ENCODE data around the gene NBEA. TPM values are rescaled to one million over a fixed set of nuclear protein-coding genes. Genes with fewer than 3 reads are reported as not detected.

The NBEA gene
- total RNA-seq, 2 experiments from 2014 or later, result 0.18 to 0.20 TPM

DNA sequence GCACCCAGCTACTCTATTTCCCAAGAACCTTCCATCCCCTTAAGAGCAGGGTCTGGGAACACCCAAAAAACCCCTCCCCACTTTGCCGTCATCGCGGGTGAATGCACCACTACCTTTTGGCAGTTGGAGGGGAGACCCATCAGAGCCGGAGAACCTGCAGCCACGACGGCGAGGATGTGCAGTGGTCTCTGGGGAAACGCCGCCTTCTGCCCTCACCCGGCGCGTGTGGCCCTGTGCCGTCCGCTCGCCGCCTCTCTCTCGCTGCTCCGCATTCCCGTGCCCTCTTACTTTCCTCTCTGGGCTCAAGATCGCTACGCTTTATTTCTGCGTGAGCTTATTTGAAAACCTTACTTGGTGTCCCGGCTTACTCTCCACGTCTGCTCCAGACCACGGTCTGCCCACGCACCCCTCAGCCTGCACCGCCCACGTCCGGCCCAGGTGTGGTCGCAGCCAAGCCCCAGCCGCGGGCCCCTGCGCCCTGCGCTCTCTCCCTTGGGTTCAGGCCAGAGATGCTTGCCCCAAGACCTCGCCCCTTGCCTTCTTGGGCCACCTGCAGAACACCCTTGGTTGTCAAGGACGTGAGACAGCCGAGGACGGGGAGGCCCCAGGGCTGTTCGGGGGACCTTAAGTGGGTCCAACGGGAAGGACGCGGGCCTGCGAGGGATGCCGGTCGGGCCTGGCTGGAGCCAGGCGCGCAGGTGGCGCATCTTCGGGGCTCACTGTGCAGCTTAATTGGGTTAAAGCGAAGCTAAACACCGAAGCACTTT lies 536.4 kb downstream of the NBEA start:
- no peak for DNase-seq
- H3K36me3 Mint-ChIP-seq (ENCODE audit: low read depth), result peaks cover 7% of the 10 kb centered on the region

DNA sequence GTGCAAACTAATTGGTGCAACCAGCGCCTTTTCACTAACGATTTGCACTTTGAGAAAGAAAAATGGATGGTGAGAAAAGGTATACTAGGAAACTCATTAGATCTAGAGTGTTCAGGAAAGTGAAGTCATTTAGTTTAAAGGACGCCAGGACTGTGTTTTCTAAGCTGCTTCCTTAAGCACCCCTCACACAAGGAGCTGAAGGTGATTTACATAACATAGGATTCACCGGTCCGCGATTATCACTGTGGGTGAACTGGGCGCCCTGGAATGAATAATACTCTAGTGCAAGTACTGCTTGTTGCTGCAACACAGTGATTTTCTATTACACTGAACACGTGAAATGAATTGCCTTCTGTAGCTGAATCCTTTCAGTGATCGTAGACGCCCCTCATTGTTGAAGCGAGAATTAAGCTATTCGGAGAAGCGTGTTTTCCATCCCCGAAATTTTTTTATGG lies 537.0 kb downstream of the NBEA start:
- H3K27ac Mint-ChIP-seq, result no peak overlapping the region
- peaks cover 52% of the 10 kb centered on the region for H3K27me3 Mint-ChIP-seq
- no peak for DNase-seq
- H3K4me1 Mint-ChIP-seq, result peaks cover 18% of the 10 kb centered on the region
- H3K36me3 Mint-ChIP-seq (ENCODE audit: low read depth), result peaks cover 7% of the 10 kb centered on the region
- POLR2A ChIA-PET, result no interaction called here
- no peak overlapping the region for H3K4me3 Mint-ChIP-seq
- no peaks in the 10 kb centered on the region for H3K9me3 Mint-ChIP-seq
- CTCF ChIA-PET, result no interaction called here

More for the DNA sequence above, 536.4 kb downstream of the NBEA start:
- POLR2A ChIA-PET, result no interaction called here
- H3K4me3 Mint-ChIP-seq, result no peak overlapping the region
- peaks cover 18% of the 10 kb centered on the region for H3K4me1 Mint-ChIP-seq
- CTCF ChIA-PET, result no interaction called here
- no peak overlapping the region for H3K27ac Mint-ChIP-seq
- no peaks in the 10 kb centered on the region for H3K9me3 Mint-ChIP-seq
- H3K27me3 Mint-ChIP-seq, result peaks cover 55% of the 10 kb centered on the region

DNA sequence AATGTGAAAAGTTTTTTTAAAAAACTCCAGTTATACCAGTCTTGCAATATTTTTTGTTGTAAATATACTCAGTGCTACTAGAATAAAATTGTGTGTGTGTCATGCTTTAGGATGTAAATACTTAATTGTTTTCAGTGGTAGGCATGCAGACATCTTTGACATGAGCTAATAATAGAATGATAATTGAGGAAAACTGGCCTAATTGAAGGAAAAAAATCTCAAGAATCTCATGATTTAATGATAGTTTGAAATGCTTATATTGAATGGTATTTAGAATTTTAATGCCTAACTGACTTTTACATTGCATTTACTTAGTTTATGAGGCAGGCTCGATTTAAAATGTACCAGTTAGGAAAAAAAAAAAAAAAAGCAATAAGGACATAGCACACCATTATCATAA lies 537.6 kb downstream of the NBEA start:
- Mint-ChIP-seq H3K27me3 (peaks cover 47% of the 10 kb centered on the region), H3K4me3 (no peak overlapping the region), H3K9me3 (no peaks in the 10 kb centered on the region), H3K4me1 (peaks cover 16% of the 10 kb centered on the region), H3K36me3 (ENCODE audit: low read depth) (peaks cover 7% of the 10 kb centered on the region), H3K27ac (no peak overlapping the region)
- DNase-seq, result no peak
- POLR2A ChIA-PET, result no interaction called here
- CTCF ChIA-PET, result no interaction called here

DNA sequence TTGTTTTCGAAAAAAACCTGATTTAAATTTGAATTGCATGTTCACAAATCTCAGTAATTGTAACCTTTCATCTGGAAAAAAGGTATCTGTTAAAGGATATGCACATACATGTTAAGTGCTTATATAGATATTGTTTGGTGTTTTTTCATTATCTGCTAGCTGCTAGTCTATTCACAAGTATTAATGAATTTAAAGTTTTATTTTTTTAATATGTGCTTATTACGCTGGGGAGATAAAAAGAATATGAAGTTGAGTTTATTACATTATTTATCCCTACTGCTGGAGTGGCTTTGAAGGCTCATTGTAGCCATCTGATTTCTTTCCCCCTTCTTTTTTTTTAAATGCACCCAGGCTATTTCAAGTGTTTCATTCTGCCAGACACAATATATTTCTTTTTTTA lies 538.3 kb downstream of the NBEA start:
- POLR2A ChIA-PET, result no interaction called here
- no peak overlapping the region for H3K27ac Mint-ChIP-seq
- H3K27me3 Mint-ChIP-seq, result peaks cover 40% of the 10 kb centered on the region
- no peaks in the 10 kb centered on the region for H3K9me3 Mint-ChIP-seq
- no peak for DNase-seq
- CTCF ChIA-PET, result no interaction called here
- H3K36me3 Mint-ChIP-seq (ENCODE audit: low read depth), result peaks cover 6% of the 10 kb centered on the region
- no peak overlapping the region for H3K4me3 Mint-ChIP-seq
- peaks cover 12% of the 10 kb centered on the region for H3K4me1 Mint-ChIP-seq

DNA sequence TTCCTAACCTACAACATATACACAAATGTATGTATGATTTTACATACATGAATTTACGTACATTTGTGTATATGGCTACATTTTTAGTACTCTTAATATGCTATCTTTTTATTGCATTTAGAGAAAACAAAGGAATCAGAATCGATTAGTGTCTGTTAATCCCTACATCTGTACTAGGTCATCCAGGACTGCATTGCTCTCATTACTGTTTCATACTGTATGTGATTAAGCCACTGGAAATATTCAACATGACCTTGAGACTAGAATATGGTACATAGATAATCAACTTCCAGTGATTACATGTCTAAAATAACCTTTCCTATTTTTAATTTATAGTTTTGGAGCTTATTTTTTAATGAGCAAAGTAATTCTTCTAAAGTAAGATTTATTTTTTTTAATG lies 539.7 kb downstream of the NBEA start:
- Mint-ChIP-seq H3K27me3 (peaks cover 26% of the 10 kb centered on the region), H3K4me1 (no peaks in the 10 kb centered on the region), H3K27ac (no peak overlapping the region), H3K9me3 (no peaks in the 10 kb centered on the region), H3K36me3 (ENCODE audit: low read depth) (no peaks in the 10 kb centered on the region), H3K4me3 (no peak overlapping the region)
- DNase-seq, result no peak
- CTCF ChIA-PET, result no interaction called here
- POLR2A ChIA-PET, result no interaction called here

DNA sequence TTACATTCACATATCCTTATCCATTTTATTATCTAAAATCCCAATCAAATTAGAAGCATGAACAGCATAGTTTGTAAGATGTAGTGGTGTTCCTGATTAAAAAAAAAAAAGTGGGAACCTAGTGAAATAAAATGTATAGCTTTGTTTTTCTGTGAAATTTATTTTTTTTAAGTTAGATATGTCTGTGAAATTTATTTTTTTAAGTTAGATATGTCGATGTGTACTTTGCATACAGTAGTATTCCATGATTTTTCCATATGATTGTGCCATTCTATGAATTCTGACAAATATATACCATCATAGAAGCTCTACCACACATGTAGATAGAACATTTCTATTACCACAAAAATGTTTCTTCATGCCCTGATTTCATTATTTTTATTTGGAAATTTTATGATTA lies 540.5 kb downstream of the NBEA start:
- Mint-ChIP-seq H3K27ac (no peak overlapping the region), H3K4me3 (no peak overlapping the region), H3K9me3 (no peaks in the 10 kb centered on the region), H3K4me1 (no peaks in the 10 kb centered on the region), H3K36me3 (ENCODE audit: low read depth) (no peaks in the 10 kb centered on the region), H3K27me3 (peaks cover 18% of the 10 kb centered on the region)
- no peak for DNase-seq
- ChIA-PET POLR2A (no interaction called here), CTCF (no interaction called here)

DNA sequence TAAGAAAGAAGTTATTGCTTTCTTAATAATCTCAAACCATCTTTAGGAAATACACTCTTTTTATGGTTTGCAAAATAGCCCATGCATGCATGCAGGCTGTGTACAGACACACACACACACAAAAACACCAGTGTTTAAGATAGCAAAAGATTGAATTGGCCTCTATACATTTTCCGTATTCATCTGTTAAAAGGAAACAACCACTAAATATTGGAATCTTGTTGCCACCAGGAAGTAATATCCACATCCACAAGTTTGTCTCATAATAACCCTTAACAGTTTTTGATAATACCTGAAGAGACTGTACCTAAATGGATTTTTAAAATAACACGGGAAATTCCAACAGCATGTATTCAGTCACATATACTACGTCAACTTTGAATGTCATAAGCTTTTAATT lies 541.7 kb downstream of the NBEA start:
- CTCF ChIA-PET, result no interaction called here
- POLR2A ChIA-PET, result interaction anchor here (0.6 kb wide), 1 partner anchor 1777 kb away, joined by 3 read pairs; no protein-coding TSS in a partner anchor
- DNase-seq, result no peak
- H3K9me3 Mint-ChIP-seq, result no peaks in the 10 kb centered on the region
- peaks cover 8% of the 10 kb centered on the region for H3K27me3 Mint-ChIP-seq
- no peaks in the 10 kb centered on the region for H3K36me3 Mint-ChIP-seq (ENCODE audit: low read depth)
- H3K27ac Mint-ChIP-seq, result no peak overlapping the region
- H3K4me3 Mint-ChIP-seq, result no peak overlapping the region
- no peaks in the 10 kb centered on the region for H3K4me1 Mint-ChIP-seq

DNA sequence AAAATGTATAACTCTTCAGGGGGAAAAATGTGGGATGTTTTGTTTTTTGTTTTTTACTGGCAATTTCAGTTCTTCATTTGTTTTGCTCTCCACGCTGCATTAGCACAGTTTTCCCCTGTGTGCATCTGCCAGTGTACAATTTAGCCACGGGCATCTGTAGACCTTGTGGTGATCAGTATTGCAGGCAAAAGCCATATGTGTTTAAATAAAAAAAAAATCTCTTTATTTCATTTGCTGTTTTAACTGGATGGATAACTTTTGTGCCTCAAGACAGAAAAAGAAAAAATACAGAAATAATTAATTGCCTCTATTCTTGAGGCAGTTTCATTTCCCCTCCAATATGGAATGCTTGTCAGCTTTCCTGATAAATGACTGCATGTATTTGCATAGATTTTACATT lies 542.3 kb downstream of the NBEA start:
- Mint-ChIP-seq H3K9me3 (no peaks in the 10 kb centered on the region), H3K4me3 (no peak overlapping the region), H3K4me1 (no peaks in the 10 kb centered on the region), H3K27ac (no peak overlapping the region), H3K27me3 (peaks cover 2% of the 10 kb centered on the region), H3K36me3 (ENCODE audit: low read depth) (no peaks in the 10 kb centered on the region)
- DNase-seq, result no peak
- ChIA-PET CTCF (no interaction called here), POLR2A (no interaction called here)

DNA sequence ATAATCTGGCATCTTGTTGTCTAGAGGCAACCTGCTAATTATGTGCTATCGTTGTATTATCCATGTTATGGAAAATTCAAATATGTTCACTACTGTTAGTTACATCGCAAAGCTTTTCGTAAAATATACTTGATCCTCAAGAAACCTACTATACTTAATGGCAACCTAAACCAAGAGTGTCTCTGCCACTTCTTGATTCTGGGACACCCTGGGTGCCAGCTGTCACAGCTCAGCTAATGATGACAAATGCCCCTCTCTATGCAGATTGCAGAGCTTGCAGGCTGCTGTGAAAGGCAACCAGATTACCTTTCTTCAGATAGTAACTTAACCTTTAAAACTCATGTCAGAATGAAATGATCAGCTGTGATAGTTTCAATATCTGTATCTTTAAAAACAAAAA lies 543.4 kb downstream of the NBEA start:
- no peaks in the 10 kb centered on the region for H3K27me3 Mint-ChIP-seq
- no peaks in the 10 kb centered on the region for H3K9me3 Mint-ChIP-seq
- ChIA-PET POLR2A (no interaction called here), CTCF (no interaction called here)
- H3K4me1 Mint-ChIP-seq, result no peaks in the 10 kb centered on the region
- no peak overlapping the region for H3K4me3 Mint-ChIP-seq
- no peak overlapping the region for H3K27ac Mint-ChIP-seq
- DNase-seq, result no peak
- no peaks in the 10 kb centered on the region for H3K36me3 Mint-ChIP-seq (ENCODE audit: low read depth)

DNA sequence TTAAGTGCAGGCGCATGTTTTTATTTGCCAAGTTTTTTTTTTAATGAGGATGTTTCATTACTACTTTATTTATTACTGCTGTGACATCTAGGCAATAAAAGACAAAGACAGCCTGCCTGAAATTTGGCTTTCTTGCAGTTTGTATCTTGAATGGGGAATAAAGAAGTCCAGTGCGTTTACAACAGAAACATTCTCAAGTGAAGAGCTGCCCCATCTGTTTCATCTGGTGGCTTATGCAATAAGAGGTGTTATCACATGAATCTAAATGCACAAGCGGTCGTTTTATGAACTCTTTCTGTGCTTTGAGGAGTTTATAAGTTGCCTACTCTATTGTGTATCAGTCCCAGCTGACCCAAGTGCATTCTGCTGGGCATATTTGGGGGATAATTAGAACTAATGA lies 547.0 kb downstream of the NBEA start:
- POLR2A ChIA-PET, result no interaction called here
- Mint-ChIP-seq H3K4me1 (no peaks in the 10 kb centered on the region), H3K36me3 (ENCODE audit: low read depth) (no peaks in the 10 kb centered on the region), H3K4me3 (no peak overlapping the region), H3K27ac (no peak overlapping the region), H3K27me3 (no peaks in the 10 kb centered on the region), H3K9me3 (no peaks in the 10 kb centered on the region)
- DNase-seq, result no peak
- CTCF ChIA-PET, result no interaction called here

DNA sequence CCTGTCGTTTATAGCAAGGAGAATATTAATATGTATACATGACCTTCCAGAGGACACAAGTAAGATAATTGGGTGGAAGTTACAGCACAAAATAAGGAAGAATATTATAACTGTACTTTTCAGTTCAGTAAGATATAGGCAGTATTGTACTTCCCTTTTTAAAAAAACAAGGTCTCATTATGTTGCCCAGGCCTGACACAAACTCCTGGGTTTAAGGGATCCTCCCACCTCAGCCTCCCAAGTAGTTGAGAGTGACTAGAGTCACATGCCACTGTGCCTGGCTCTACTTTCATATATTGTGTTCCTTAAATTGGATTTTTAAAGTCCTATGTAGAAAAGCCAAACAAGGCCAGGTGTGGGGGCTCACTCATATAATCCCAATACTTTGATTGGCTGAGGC lies 553.9 kb downstream of the NBEA start:
- DNase-seq, result no peak
- no peaks in the 10 kb centered on the region for H3K9me3 Mint-ChIP-seq
- no peaks in the 10 kb centered on the region for H3K4me1 Mint-ChIP-seq
- CTCF ChIA-PET, result interaction anchor here (0.7 kb wide), 1 partner anchor 83 kb away, joined by 5 read pairs; no protein-coding TSS in a partner anchor
- POLR2A ChIA-PET, result no interaction called here
- H3K27me3 Mint-ChIP-seq, result no peaks in the 10 kb centered on the region
- H3K27ac Mint-ChIP-seq, result no peak overlapping the region
- H3K36me3 Mint-ChIP-seq (ENCODE audit: low read depth), result no peaks in the 10 kb centered on the region
- no peak overlapping the region for H3K4me3 Mint-ChIP-seq

DNA sequence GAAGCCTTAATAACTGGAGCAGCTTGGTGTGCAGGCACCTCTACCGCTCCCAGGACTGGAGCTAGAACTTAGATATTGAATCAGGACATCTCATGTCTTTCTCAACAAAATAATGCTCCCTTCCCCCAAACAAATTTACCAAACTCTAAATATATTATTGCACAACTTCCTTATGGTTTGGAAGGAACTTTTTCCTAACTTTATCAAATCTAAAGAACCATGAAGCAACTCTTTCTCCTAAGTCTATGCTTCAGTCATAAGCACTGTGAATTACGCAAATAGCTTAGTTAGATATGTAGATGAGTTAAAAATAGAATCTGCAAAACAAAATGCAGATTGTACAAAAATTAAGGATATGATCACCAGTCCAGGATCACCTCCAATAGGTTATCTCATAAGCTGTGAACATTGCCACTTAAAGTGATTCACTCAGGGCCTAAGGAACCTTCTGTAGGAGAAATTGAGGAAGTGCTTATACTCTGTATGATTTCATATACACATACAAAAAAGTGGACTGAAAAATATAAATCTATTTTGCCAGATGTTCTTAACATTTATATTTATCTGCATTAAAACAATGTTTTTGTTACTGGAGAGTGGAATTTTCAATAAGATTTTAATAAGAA lies 554.8 kb downstream of the NBEA start:
- Mint-ChIP-seq H3K36me3 (ENCODE audit: low read depth) (no peaks in the 10 kb centered on the region), H3K4me1 (no peaks in the 10 kb centered on the region), H3K27me3 (no peaks in the 10 kb centered on the region), H3K27ac (no peak overlapping the region), H3K9me3 (no peaks in the 10 kb centered on the region), H3K4me3 (no peak overlapping the region)
- DNase-seq, result no peak
- POLR2A ChIA-PET, result no interaction called here
- CTCF ChIA-PET, result no interaction called here

DNA sequence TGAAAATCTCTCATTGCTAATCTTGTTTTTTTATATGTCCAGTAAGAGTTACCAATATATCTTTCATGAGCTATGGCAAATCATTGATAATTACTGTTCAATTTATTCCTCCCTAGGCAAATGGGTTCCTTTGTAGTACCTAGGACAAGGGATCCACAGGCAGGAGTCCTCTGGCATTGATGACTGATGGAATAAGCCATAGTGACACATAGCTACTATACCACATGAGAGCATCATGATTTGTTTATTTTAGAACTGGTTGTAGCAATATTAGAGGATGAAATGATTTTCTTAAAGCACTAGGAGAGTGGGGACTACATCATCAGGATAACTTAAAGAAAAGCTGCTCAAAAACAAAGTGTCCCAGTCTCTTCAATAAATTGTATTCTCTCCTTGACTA lies 556.2 kb downstream of the NBEA start:
- Mint-ChIP-seq H3K9me3 (no peaks in the 10 kb centered on the region), H3K27me3 (no peaks in the 10 kb centered on the region), H3K27ac (no peak overlapping the region), H3K4me3 (no peak overlapping the region), H3K36me3 (ENCODE audit: low read depth) (no peaks in the 10 kb centered on the region), H3K4me1 (no peaks in the 10 kb centered on the region)
- CTCF ChIA-PET, result no interaction called here
- no peak for DNase-seq
- POLR2A ChIA-PET, result no interaction called here

DNA sequence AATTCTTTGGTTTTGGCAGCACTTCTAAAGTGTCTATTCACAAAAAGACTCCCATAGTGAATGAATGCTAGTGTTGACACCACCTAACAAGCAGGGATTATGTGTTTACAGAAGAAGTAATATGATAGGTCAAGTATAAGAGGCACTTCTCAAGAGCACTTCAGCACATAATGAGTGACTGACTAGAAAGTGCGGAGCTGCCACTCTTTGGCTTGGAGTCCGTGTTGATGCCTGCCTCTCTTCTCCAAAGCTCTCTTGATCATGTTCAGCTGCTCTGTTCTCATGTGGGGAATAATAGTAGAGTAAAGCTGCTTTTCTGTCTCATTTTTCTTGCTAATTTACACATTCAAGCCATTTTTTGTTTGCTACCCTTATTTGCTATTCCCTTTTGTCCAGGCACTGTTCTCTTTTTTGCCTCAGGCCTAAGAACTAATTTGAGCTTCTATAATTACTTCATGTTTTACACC lies 557.2 kb downstream of the NBEA start:
- H3K27me3 Mint-ChIP-seq, result no peaks in the 10 kb centered on the region
- H3K36me3 Mint-ChIP-seq (ENCODE audit: low read depth), result no peaks in the 10 kb centered on the region
- ChIA-PET CTCF (no interaction called here), POLR2A (no interaction called here)
- no peaks in the 10 kb centered on the region for H3K9me3 Mint-ChIP-seq
- no peak for DNase-seq
- no peaks in the 10 kb centered on the region for H3K4me1 Mint-ChIP-seq
- no peak overlapping the region for H3K4me3 Mint-ChIP-seq
- H3K27ac Mint-ChIP-seq, result no peak overlapping the region
